Skeletal muscle tissue (tissue), 4 donors: ENCODE data around the gene ZNF831. TPM values are rescaled to one million over a fixed set of nuclear protein-coding genes. Genes with fewer than 3 reads are reported as not detected.

ENCODE experiments used
- H3K27ac ChIP-seq: one replicate; pipeline ENCODE4 v1.7.0; 2013; ENCODE audit warnings: mild to moderate bottlenecking, low read depth, low read length, inconsistent platforms
- H3K27me3 ChIP-seq, 3 donors: one replicate each; pipeline ENCODE4 v1.7.0; 2013; ENCODE audit warnings: low read length in 3 of 3; ENCODE audit not compliant: control insufficient read depth in 3 of 3, insufficient read depth in 3 of 3
- H3K36me3 ChIP-seq, 3 donors: one replicate each; pipeline ENCODE4 v1.7.0; 2013; ENCODE audit warnings: low read length in 3 of 3; ENCODE audit not compliant: control insufficient read depth in 3 of 3, insufficient read depth in 3 of 3
- H3K4me1 ChIP-seq, 3 donors: one replicate each; pipeline ENCODE4 v1.7.0; 2013; ENCODE audit warnings: low read length in 3 of 3, mild to moderate bottlenecking in 3 of 3; ENCODE audit not compliant: control insufficient read depth in 3 of 3, insufficient read depth in 3 of 3
- H3K4me3 ChIP-seq, 3 donors: one replicate each; pipeline ENCODE4 v1.7.0; 2013; ENCODE audit warnings: low read length in 3 of 3
- H3K9ac ChIP-seq, 3 donors: one replicate each; pipeline ENCODE4 v1.7.0; 2013; ENCODE audit warnings: low read length in 3 of 3, mild to moderate bottlenecking in 3 of 3, moderate library complexity in 2 of 3, low read depth in 1 of 3
- H3K9me3 ChIP-seq, 3 donors: one replicate each; pipeline ENCODE4 v1.7.0; 2013; ENCODE audit warnings: low read length in 3 of 3; ENCODE audit not compliant: control insufficient read depth in 3 of 3
- total RNA-seq: library from RNA; depleted of rRNA; stranded (reverse); fragments of >200 nt; gene quantifications from one replicate; pipeline ENCODE4 v1.2.3, GENCODE V29; 2014
- donor health status: Osteomylitis.

Gene ZNF831
- total RNA-seq, 1 donor from 2014 or later = under 0.01 TPM

GRCh38 chr20:59178983-59179595 is 15.5 kb downstream of the ZNF831 start:
- Histone ChIP-seq H3K9ac (no peak overlapping the region), H3K9me3 (peaks cover 0 to 3% (median 0%) of the 10 kb centered on the region in 3 donors), H3K27me3 (peaks cover 0 to 8% (median 0%) of the 10 kb centered on the region in 3 donors), H3K4me1 (peaks cover 0 to 6% (median 4%) of the 10 kb centered on the region in 3 donors), H3K4me3 (no peak overlapping the region), H3K27ac (no peak overlapping the region), H3K36me3 (no peaks in the 10 kb centered on the region)

- no peak overlapping the region for H3K4me3 ChIP-seq
- H3K27ac ChIP-seq = no peak overlapping the region
- no peaks in the 10 kb centered on the region for H3K36me3 ChIP-seq
- H3K4me1 ChIP-seq = peaks cover 0 to 6% (median 4%) of the 10 kb centered on the region in 3 donors
- H3K27me3 ChIP-seq = peaks cover 0 to 8% (median 0%) of the 10 kb centered on the region in 3 donors
- H3K9ac ChIP-seq = no peak overlapping the region
- peaks cover 0 to 3% (median 0%) of the 10 kb centered on the region in 3 donors for H3K9me3 ChIP-seq
Measured at GRCh38 chr20:59179988-59180387, 16.4 kb downstream of the ZNF831 start.

GRCh38 chr20:59181936-59182335 is 18.3 kb downstream of the ZNF831 start:
- Histone ChIP-seq H3K27me3 (peaks cover 0 to 16% (median 16%) of the 10 kb centered on the region in 3 donors), H3K27ac (no peak overlapping the region), H3K4me1 (peaks cover 0 to 6% (median 4%) of the 10 kb centered on the region in 3 donors), H3K36me3 (no peaks in the 10 kb centered on the region), H3K9me3 (peaks cover 0 to 3% (median 0%) of the 10 kb centered on the region in 3 donors), H3K4me3 (no peak overlapping the region), H3K9ac (no peak overlapping the region)

- H3K9me3 ChIP-seq = peaks cover 0 to under 1% (median 0%) of the 10 kb centered on the region in 3 donors
- H3K36me3 ChIP-seq = no peaks in the 10 kb centered on the region
- no peak overlapping the region for H3K9ac ChIP-seq
Measured at GRCh38 chr20:59182401-59183044, 18.9 kb downstream of the ZNF831 start.

GRCh38 chr20:59183751-59184150 is 20.1 kb downstream of the ZNF831 start:
- Histone ChIP-seq H3K27me3 (peaks cover 0 to 19% (median 11%) of the 10 kb centered on the region in 3 donors), H3K4me1 (peaks cover 0 to 5% (median 2%) of the 10 kb centered on the region in 3 donors), H3K9ac (no peak overlapping the region), H3K36me3 (no peaks in the 10 kb centered on the region), H3K27ac (no peak overlapping the region), H3K4me3 (no peak overlapping the region), H3K9me3 (no peaks in the 10 kb centered on the region)

More at GRCh38 chr20:59182401-59183044, 18.9 kb downstream of the ZNF831 start:
- H3K27me3 ChIP-seq = peaks cover 0 to 16% (median 12%) of the 10 kb centered on the region in 3 donors
- H3K4me1 ChIP-seq = peaks cover 0 to 6% (median 4%) of the 10 kb centered on the region in 3 donors
- no peak overlapping the region for H3K27ac ChIP-seq
- H3K4me3 ChIP-seq = no peak overlapping the region

GRCh38 chr20:59184880-59185447 is 21.3 kb downstream of the ZNF831 start:
- no peak overlapping the region for H3K9ac ChIP-seq
- H3K9me3 ChIP-seq = no peaks in the 10 kb centered on the region
- no peaks in the 10 kb centered on the region for H3K4me1 ChIP-seq
- no peaks in the 10 kb centered on the region for H3K36me3 ChIP-seq
- H3K27me3 ChIP-seq = peaks cover 0 to 19% (median 11%) of the 10 kb centered on the region in 3 donors
- H3K27ac ChIP-seq = no peak overlapping the region
- H3K4me3 ChIP-seq = no peak overlapping the region

GRCh38 chr20:59185809-59186208 is 22.2 kb downstream of the ZNF831 start:
- Histone ChIP-seq H3K9ac (no peak overlapping the region), H3K4me1 (no peaks in the 10 kb centered on the region), H3K9me3 (no peaks in the 10 kb centered on the region), H3K27me3 (peaks cover 0 to 19% (median 16%) of the 10 kb centered on the region in 3 donors), H3K27ac (no peak overlapping the region), H3K4me3 (no peak overlapping the region), H3K36me3 (no peaks in the 10 kb centered on the region)

GRCh38 chr20:59190466-59190865 is 26.8 kb downstream of the ZNF831 start:
- no peak overlapping the region for H3K4me3 ChIP-seq
- peaks cover 0 to 32% (median 28%) of the 10 kb centered on the region in 3 donors for H3K27me3 ChIP-seq
- H3K9ac ChIP-seq = no peak overlapping the region
- no peak overlapping the region for H3K27ac ChIP-seq
- no peaks in the 10 kb centered on the region for H3K4me1 ChIP-seq
- H3K9me3 ChIP-seq = no peaks in the 10 kb centered on the region
- H3K36me3 ChIP-seq = no peaks in the 10 kb centered on the region

GRCh38 chr20:59191036-59191755 is 27.6 kb downstream of the ZNF831 start:
- no peak overlapping the region for H3K9ac ChIP-seq
- H3K4me1 ChIP-seq = no peaks in the 10 kb centered on the region
- H3K27me3 ChIP-seq = peaks cover 0 to 27% (median 21%) of the 10 kb centered on the region in 3 donors
- H3K9me3 ChIP-seq = no peaks in the 10 kb centered on the region
- no peak overlapping the region for H3K27ac ChIP-seq
- H3K4me3 ChIP-seq = no peak overlapping the region
- no peaks in the 10 kb centered on the region for H3K36me3 ChIP-seq
